Measurements from ENCODE around the gene HPF1. TPM values are rescaled to one million over a fixed set of nuclear protein-coding genes. Genes with fewer than 3 reads are reported as not detected.
"Not testable (repeated sequence)": the region's sequence is repeated elsewhere in the genome, so short reads cannot be mapped to it uniquely, and the experiment has no call there.

The HPF1 gene
- total RNA-seq, 1 donor from 2014 or later = 23.5 TPM

GRCh38 chr4:169773889-169774288 lies 16.1 kb upstream of the HPF1 start:
- TF ChIP-seq CTCF (IDR thresholded peaks at IDR 0.05) = no peak
- Mint-ChIP-seq H3K4me3 (ENCODE audit: unreplicated experiment) (no peak overlapping the region), H3K9me3 (ENCODE audit: unreplicated experiment) (no peaks in the 10 kb centered on the region), H3K36me3 (ENCODE audit: unreplicated experiment) (no peaks in the 10 kb centered on the region), H3K4me1 (ENCODE audit: unreplicated experiment) (peaks cover 3% of the 10 kb centered on the region), H3K27ac (ENCODE audit: unreplicated experiment) (no peak overlapping the region), H3K27me3 (ENCODE audit: unreplicated experiment) (no peaks in the 10 kb centered on the region)
- no peak for DNase-seq (ENCODE audit: extremely low spot score, unreplicated experiment)

DNA sequence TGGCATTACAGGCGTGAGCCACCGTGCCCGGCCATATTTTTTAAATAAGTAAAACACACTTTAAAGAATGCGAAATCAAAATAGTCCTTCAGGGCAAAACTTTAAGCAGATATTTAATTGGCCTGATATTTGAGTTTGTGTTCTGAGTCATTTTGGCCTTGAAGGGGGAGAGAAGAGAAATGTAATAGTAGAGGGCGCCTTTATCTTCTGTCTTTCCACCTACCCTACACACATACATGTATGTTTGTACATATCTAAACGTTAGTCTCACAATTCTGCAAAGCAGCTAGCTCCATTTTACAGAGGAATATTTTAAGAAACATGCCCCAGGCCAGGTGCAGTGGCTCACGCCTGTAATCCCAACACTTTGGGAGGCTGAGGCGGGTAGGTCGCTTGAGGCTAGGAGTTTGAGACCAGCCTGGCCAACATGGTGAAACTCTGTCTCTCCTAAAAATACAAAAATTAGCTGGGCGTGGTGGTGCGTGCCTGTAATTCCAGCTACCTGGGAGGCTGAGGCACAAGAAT lies 13.9 kb upstream of the HPF1 start:
- DNase-seq (ENCODE audit: extremely low spot score, unreplicated experiment); H3K27ac Mint-ChIP-seq (ENCODE audit: unreplicated experiment); H3K4me3 Mint-ChIP-seq (ENCODE audit: unreplicated experiment); H3K4me1 Mint-ChIP-seq (ENCODE audit: unreplicated experiment); H3K36me3 Mint-ChIP-seq (ENCODE audit: unreplicated experiment); H3K27me3 Mint-ChIP-seq (ENCODE audit: unreplicated experiment); H3K9me3 Mint-ChIP-seq (ENCODE audit: unreplicated experiment): not testable (repeated sequence)

GRCh38 chr4:169770416-169770815 lies 12.7 kb upstream of the HPF1 start:
- Mint-ChIP-seq H3K4me1 (ENCODE audit: unreplicated experiment) (peaks cover 3% of the 10 kb centered on the region), H3K9me3 (ENCODE audit: unreplicated experiment) (no peaks in the 10 kb centered on the region), H3K4me3 (ENCODE audit: unreplicated experiment) (no peak overlapping the region), H3K27me3 (ENCODE audit: unreplicated experiment) (peaks cover 2% of the 10 kb centered on the region), H3K27ac (ENCODE audit: unreplicated experiment) (no peak overlapping the region), H3K36me3 (ENCODE audit: unreplicated experiment) (no peaks in the 10 kb centered on the region)
- no peak for TF ChIP-seq CTCF (IDR thresholded peaks at IDR 0.05)
- DNase-seq (ENCODE audit: extremely low spot score, unreplicated experiment) = no peak

DNA sequence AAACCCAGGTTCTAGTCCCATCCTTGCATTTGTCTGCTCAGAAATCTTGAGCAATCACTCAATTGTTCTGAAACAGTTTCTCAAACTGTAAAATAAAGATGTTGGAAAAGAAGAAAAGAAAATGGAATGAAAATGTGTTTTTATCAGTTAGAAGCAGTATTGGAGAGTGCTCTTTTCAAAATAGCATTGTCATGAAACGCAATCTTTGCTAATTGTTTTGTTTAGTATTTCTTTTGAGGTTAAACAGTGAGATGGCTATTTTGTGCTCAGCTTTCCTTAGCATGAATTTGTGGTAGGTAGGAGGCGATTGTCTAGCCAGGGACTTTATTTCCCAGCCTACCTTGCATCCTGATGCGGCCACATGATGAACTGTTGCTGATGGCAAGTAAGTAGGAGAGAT lies 10.6 kb upstream of the HPF1 start:
- Mint-ChIP-seq H3K36me3 (ENCODE audit: unreplicated experiment) (no peaks in the 10 kb centered on the region), H3K27me3 (ENCODE audit: unreplicated experiment) (peaks cover 2% of the 10 kb centered on the region), H3K4me3 (ENCODE audit: unreplicated experiment) (no peak overlapping the region), H3K9me3 (ENCODE audit: unreplicated experiment) (no peaks in the 10 kb centered on the region), H3K4me1 (ENCODE audit: unreplicated experiment) (peaks cover 3% of the 10 kb centered on the region), H3K27ac (ENCODE audit: unreplicated experiment) (no peak overlapping the region)
- no peak for DNase-seq (ENCODE audit: extremely low spot score, unreplicated experiment)
- TF ChIP-seq CTCF (IDR thresholded peaks at IDR 0.05) = no peak

- H3K36me3 Mint-ChIP-seq (ENCODE audit: unreplicated experiment) = no peaks in the 10 kb centered on the region
- no peak for DNase-seq (ENCODE audit: extremely low spot score, unreplicated experiment)
- no peak overlapping the region for H3K4me3 Mint-ChIP-seq (ENCODE audit: unreplicated experiment)
- peaks cover 3% of the 10 kb centered on the region for H3K4me1 Mint-ChIP-seq (ENCODE audit: unreplicated experiment)
- no peak overlapping the region for H3K27ac Mint-ChIP-seq (ENCODE audit: unreplicated experiment)
- no peak for TF ChIP-seq CTCF (IDR thresholded peaks at IDR 0.05)
- H3K9me3 Mint-ChIP-seq (ENCODE audit: unreplicated experiment) = no peaks in the 10 kb centered on the region
- peaks cover 9% of the 10 kb centered on the region for H3K27me3 Mint-ChIP-seq (ENCODE audit: unreplicated experiment)
These were observed 9.0 kb upstream of the HPF1 start for GRCh38 chr4:169766741-169767140.

- Mint-ChIP-seq H3K4me1 (ENCODE audit: unreplicated experiment) (peaks cover under 1% of the 10 kb centered on the region), H3K27me3 (ENCODE audit: unreplicated experiment) (peaks cover 10% of the 10 kb centered on the region), H3K27ac (ENCODE audit: unreplicated experiment) (no peak overlapping the region), H3K36me3 (ENCODE audit: unreplicated experiment) (no peaks in the 10 kb centered on the region), H3K9me3 (ENCODE audit: unreplicated experiment) (no peaks in the 10 kb centered on the region), H3K4me3 (ENCODE audit: unreplicated experiment) (no peak overlapping the region)
- TF ChIP-seq CTCF (IDR thresholded peaks at IDR 0.05) = no peak
- DNase-seq (ENCODE audit: extremely low spot score, unreplicated experiment) = no peak
These were observed 8.1 kb upstream of the HPF1 start for GRCh38 chr4:169765835-169766234.
